Kidney capillary endothelial cell (primary cell): ENCODE results near the gene RNF14.
"Not testable (repeated sequence)": the region's sequence is repeated elsewhere in the genome, so short reads cannot be mapped to it uniquely, and the experiment has no call there.

Experiments
- DNase-seq: peaks from one replicate; pipeline ENCODE4 v3.0.0-alpha.2; 2018; ENCODE audit warnings: low spot score

Gene RNF14

GRCh38 chr5:141968914-141969608 lies at the start of gene RNF14:
RNF14 (plus strand) TSS chr5:141969105; CDS start chr5:141973589, 4,484 bp downstream.
- peak; percentile 92 for DNase-seq

- no peak for DNase-seq
These were observed 49.4 kb upstream of the RNF14 start for GRCh38 chr5:141919218-141920119.

- DNase-seq: no peak
These were observed 48.1 kb upstream of the RNF14 start for GRCh38 chr5:141920771-141921170.

- not testable (repeated sequence) for DNase-seq
These were observed 46.0 kb upstream of the RNF14 start for GRCh38 chr5:141922827-141923447.

- DNase-seq: peak; percentile 93
These were observed 45.2 kb upstream of the RNF14 start, which contains the start of gene DELE1 for GRCh38 chr5:141923448-141924313. DELE1 (plus strand) TSS chr5:141923871; CDS start chr5:141923942, 71 bp downstream.

- DNase-seq: no peak
These were observed 42.5 kb upstream of the RNF14 start for GRCh38 chr5:141926434-141926833.

- no peak for DNase-seq
These were observed 40.9 kb upstream of the RNF14 start for GRCh38 chr5:141928051-141928450.

- no peak for DNase-seq
These were observed 39.4 kb upstream of the RNF14 start for GRCh38 chr5:141929398-141930058.

GRCh38 chr5:141931694-141932093 lies 37.2 kb upstream of the RNF14 start:
- no peak for DNase-seq

GRCh38 chr5:141933151-141933550 lies 35.8 kb upstream of the RNF14 start:
- DNase-seq: no peak

- no peak for DNase-seq
These were observed 34.6 kb upstream of the RNF14 start for GRCh38 chr5:141934099-141934844.

- DNase-seq: no peak
These were observed 33.4 kb upstream of the RNF14 start for GRCh38 chr5:141935538-141935937.

- DNase-seq: no peak
These were observed 28.1 kb upstream of the RNF14 start for GRCh38 chr5:141940695-141941271.

- DNase-seq: no peak
These were observed 27.6 kb upstream of the RNF14 start for GRCh38 chr5:141941307-141941706.

- DNase-seq: no peak
These were observed 27.1 kb upstream of the RNF14 start for GRCh38 chr5:141941779-141942178.

GRCh38 chr5:141942185-141942857 lies 26.6 kb upstream of the RNF14 start:
- no peak for DNase-seq

- no peak for DNase-seq
These were observed 24.8 kb upstream of the RNF14 start for GRCh38 chr5:141944076-141944475.

GRCh38 chr5:141945511-141946051 lies 23.3 kb upstream of the RNF14 start:
- DNase-seq: peak; percentile 74

GRCh38 chr5:141947316-141947715 lies 21.6 kb upstream of the RNF14 start:
- DNase-seq: no peak
